GM13976 (cell line): ENCODE measurements around the gene USP22.

Experiments
- DNase-seq: peaks from one replicate; pipeline ENCODE4 v3.0.0; 2012; ENCODE audit warnings: low spot score
- in situ Hi-C: fragments of 300-500 bp; cut with MboI; formaldehyde crosslinking; loops from one replicate; pipeline ENCODE4 v1.12.0; 2022; ENCODE audit warnings: low sequenced_read_pairs, mixed read lengths, inconsistent platforms; ENCODE audit not compliant: unreplicated experiment
- TF ChIP-seq, protein P1 (sequence below): IDR thresholded peaks from 2 replicates; pipeline ENCODE4 v1.5.1; 2012; ENCODE audit warnings: borderline replicate concordance, mild to moderate bottlenecking; ENCODE audit not compliant: insufficient read depth; ENCODE audit errors: extremely low read depth, missing control alignments, control extremely low read depth

The USP22 gene

DNA sequence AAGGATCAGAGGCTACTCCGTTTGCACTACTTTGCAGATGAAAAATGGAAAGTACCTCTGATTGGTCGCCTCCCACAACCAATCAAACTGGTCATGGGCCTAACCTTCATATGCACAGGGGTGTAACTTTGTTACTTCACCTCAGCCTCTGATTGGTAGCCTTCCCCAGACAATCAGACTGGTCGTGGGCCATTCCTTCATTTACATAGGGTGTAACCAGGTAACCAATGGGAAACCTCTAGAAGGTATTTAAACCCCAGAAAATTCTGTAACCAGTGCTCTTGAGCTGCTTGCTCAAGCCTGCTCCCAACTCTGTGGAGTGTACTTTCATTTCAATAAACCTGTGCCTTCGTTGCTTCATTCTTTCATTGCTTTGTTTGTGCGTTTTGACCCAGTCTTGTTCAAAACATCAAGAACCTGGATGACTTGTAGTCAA, 39.2 kb upstream of the USP22 start:
- in situ Hi-C loops = no loop called here
- no peak for DNase-seq
- TF ChIP-seq, protein P1, sequence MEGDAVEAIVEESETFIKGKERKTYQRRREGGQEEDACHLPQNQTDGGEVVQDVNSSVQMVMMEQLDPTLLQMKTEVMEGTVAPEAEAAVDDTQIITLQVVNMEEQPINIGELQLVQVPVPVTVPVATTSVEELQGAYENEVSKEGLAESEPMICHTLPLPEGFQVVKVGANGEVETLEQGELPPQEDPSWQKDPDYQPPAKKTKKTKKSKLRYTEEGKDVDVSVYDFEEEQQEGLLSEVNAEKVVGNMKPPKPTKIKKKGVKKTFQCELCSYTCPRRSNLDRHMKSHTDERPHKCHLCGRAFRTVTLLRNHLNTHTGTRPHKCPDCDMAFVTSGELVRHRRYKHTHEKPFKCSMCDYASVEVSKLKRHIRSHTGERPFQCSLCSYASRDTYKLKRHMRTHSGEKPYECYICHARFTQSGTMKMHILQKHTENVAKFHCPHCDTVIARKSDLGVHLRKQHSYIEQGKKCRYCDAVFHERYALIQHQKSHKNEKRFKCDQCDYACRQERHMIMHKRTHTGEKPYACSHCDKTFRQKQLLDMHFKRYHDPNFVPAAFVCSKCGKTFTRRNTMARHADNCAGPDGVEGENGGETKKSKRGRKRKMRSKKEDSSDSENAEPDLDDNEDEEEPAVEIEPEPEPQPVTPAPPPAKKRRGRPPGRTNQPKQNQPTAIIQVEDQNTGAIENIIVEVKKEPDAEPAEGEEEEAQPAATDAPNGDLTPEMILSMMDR = no peak

DNA sequence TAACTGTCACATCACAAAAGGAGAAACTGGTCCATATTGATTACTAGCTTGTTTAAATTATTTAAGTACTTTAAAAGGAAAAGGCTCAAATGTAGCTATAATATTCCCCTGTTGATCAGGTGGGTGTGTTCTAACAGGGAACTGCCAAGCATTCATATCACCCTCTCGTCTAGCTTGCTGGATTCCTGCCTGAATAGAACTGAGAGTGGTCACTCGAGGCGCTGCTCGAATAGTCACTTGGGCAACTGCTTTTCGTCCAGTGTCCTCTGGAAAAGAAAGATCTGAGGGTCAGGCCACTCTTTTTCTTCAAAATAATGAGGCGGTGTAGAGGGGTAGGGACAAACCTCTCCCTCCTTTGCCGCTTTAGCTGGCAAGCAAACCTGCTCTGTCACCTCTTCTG, 36.4 kb upstream of the USP22 start:
- DNase-seq = no peak
- in situ Hi-C loops = no loop called here
- TF ChIP-seq, protein P1 = no peak

DNA sequence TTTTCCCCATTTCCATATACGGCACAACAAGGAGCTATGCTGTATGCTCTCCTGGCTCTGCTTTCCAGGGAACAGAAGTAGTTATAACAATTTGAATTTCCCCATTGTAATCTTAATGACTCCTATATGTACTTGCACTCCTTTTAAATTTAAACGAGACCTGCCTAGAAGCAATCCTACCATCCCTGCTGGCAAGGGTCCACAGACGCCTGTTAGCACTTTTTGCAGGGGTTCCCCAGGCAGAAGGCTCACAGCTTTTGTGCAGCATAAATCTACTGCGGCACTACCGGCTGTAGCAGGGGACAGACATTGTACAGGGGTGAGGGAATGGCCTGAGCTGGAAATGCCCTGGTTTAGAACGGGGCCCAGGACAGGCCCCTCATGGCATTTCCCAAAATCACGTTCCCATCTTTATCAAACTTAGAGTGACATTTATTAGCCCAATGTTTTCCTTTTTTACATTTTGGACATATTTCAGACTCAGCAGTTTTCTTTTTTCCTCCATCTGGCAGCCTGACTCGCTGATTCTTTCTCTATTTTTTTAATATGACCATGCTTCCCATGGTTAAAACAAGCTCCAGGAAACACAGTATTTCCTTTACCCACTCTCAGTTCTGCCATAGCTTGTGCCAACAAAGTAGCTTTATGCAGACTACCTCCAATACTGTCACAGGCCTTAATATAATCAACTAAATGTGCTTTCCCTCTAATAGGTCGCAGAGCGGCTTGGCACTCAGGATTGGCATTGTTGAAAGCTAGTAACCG, 35.4 kb upstream of the USP22 start:
- DNase-seq = no peak
- in situ Hi-C loops = no loop called here
- TF ChIP-seq, protein P1 = no peak

DNA sequence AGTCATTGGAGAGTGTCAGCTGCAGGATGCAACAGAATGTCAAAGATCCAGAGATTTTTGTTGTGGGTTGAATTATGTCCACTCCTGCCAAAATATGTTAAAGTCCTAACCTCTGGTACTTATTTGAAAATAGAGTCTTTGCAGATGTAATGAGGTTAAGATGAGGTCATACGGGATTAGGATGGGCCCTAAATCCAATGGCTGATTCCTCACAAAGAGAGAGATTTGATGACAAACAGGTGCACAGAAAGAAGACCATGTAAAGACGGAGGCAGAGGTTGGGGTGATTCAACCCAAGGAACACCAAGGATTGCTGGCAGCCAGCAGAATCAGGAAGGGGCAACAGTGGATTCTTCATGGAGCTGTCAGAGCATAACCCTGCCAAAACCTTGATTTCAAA, 34.5 kb upstream of the USP22 start:
- DNase-seq = no peak
- TF ChIP-seq, protein P1 = no peak
- in situ Hi-C loops = no loop called here

DNA sequence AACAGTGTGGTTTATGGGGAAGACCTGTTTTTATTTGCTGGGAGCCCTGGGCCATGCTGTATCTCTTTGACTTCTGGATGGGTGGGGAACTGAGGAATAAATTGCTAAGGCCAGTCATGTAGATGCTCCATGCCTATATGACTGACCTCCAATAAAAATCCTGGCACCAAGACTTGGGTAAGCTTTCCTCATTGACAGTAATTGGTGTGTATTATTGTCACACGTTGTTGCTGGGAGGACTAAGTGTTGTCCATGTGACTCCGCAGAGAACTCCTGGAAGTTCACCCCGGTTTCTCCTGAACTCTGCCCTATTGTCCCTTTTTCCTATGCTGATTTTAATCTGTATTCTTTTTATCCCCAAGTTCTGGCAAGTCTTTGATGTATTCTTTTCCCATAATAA, 33.4 kb upstream of the USP22 start:
- DNase-seq = no peak
- TF ChIP-seq, protein P1 = no peak
- in situ Hi-C loops = no loop called here

DNA sequence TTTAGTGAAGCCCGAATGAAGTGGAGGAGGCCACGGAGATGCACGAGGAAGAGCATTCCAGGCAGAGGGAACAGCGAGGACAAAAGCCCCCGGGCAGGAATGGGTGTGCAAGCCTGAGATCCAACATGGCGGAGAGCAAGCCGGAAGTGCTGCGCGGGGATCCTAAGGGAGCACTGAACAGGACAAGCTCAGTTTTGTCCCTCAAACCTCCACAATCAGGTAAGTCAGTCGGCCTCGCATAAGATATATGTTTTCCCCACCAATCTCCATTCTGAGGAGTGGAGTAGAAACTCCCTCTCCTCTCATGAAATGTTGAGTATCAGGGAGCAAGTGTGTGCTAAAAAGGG, 32.9 kb upstream of the USP22 start:
- TF ChIP-seq, protein P1 = no peak
- no peak for DNase-seq
- in situ Hi-C loops = no loop called here
